Measurements from ENCODE around the gene GAS1. TPM values are rescaled to one million over a fixed set of nuclear protein-coding genes. Genes with fewer than 3 reads are reported as not detected.

GAS1 gene
- total RNA-seq, 4 donors from 2014 or later: 4.8 to 36.2 (median 11.3) TPM

DNA sequence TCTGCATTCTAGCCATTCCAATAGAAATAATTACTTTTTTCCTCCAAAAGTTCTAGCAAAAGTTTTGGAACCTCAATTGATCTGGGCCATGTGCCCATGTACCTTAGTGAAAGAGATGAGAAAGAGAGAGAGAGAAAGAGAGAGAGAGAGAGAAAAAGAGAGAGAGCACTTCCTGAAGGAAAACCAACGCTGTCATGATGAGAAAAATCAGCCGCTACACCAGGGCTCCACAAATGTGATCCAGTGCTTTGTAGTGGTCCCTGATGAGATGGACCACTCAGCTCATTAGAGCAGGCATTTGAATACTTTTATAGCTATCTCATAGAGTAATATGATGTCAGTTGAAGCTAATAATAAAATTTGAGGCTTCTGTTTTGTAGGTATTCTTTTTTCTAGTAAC is 7.7 kb upstream of the GAS1 start:
- Histone ChIP-seq H3K27ac (no peak overlapping the region), H3K9me3 (no peaks in the 10 kb centered on the region), H3K4me1 (no peaks in the 10 kb centered on the region), H3K4me3 (no peak overlapping the region), H3K36me3 (no peaks in the 10 kb centered on the region), H3K27me3 (peaks cover 26% of the 10 kb centered on the region)
- in situ Hi-C loops (cut with MboI; ENCODE audit: low pct_ligation_motif_present in 1 of 4, low pct_unique_long_range_greater_than_20kb in 1 of 4, low sequenced_read_pairs in 3 of 4): loop anchor here in 1 of 4 donors (25.0 kb wide), 1 partner anchor 357 kb away; no protein-coding TSS in a partner anchor
- no peak for TF ChIP-seq POLR2A (IDR thresholded peaks at IDR 0.05)
- TF ChIP-seq EP300 (IDR thresholded peaks at IDR 0.05; ENCODE audit: low read depth): no peak
- no peak for TF ChIP-seq CTCF (IDR thresholded peaks at IDR 0.05)
- TF ChIP-seq POLR2AphosphoS5 (IDR thresholded peaks at IDR 0.05): no peak
- DNase-seq: no peak
- intact Hi-C loops (cut with DNase I; ENCODE audit: low total_unique reads): no loop called here
- WGBS, 2 donors (ENCODE audit: low coverage in 1 of 2): 79 to 94% methylated on average over 2 of the region's 2 CpGs

GRCh38 chr9:86953181-86953580 is 5.9 kb upstream of the GAS1 start:
- H3K4me1 ChIP-seq: peaks cover 0 to 9% (median 7%) of the 10 kb centered on the region in 4 donors
- in situ Hi-C loops (cut with MboI; ENCODE audit: low pct_ligation_motif_present in 1 of 4, low pct_unique_long_range_greater_than_20kb in 1 of 4, low sequenced_read_pairs in 3 of 4): loop anchor here in 1 of 4 donors (25.0 kb wide), 1 partner anchor 359 kb away; no protein-coding TSS in a partner anchor
- TF ChIP-seq POLR2A (IDR thresholded peaks at IDR 0.05): no peak
- no peak for TF ChIP-seq EP300 (IDR thresholded peaks at IDR 0.05; ENCODE audit: low read depth)
- no peak for TF ChIP-seq CTCF (IDR thresholded peaks at IDR 0.05)
- TF ChIP-seq POLR2AphosphoS5 (IDR thresholded peaks at IDR 0.05): no peak
- H3K27me3 ChIP-seq: peaks cover 20% of the 10 kb centered on the region
- H3K4me3 ChIP-seq: no peak overlapping the region
- intact Hi-C loops (cut with DNase I; ENCODE audit: low total_unique reads): no loop called here
- no peaks in the 10 kb centered on the region for H3K9me3 ChIP-seq
- no peaks in the 10 kb centered on the region for H3K36me3 ChIP-seq
- 84 to 90% methylated on average over 2 to 5 of the region's 5 CpGs for WGBS, 2 donors (ENCODE audit: low coverage in 1 of 2)
- no peak overlapping the region for H3K27ac ChIP-seq
- DNase-seq: no peak

DNA sequence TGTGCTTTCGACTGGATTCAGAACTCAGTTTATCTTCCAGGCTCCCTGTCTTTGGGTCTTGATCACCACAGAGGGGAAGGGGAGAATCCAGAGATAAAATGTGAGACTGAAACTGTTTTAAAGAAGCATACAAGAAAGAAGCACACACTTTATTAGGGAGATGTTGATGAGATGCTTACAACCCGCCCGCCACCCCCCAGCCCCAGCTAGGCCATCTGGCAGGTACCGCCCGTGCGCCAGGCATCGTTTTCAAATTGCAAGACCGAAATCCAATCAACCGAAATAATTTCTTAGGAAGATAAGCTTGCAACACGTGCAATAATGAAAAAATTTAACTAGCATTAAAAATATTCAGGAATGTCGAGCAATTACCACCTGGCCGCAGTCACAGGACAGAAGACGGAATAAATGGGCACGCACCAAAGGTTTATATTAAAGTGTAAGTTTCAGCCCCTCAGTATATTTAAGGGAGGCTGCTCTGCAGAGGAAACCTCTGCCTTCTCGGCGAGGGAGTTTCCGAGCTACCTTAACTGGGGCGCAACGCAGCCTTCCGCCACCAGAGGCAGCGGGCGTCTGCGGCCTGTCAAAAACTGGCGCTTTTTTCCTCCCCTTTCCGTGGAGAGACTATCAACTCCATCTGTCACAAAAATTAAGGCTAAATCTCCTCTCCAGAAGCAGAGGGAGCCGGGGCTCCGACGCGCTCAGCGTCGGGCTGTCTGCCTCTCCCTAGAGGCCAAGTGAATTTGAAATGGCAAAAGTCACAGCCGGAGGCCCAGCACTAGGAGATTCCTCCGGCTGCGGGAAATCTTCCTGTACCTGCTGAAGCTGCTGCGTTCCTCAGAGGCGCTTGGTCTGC is 996 bp upstream of the GAS1 start:
- peak overlapping the region; percentile 83 to 96 (median 88) for H3K27ac ChIP-seq
- H3K4me1 ChIP-seq: peaks cover 0 to 28% (median 17%) of the 10 kb centered on the region in 4 donors
- peak; percentile 75 for DNase-seq
- peaks cover 25% of the 10 kb centered on the region for H3K27me3 ChIP-seq
- no peaks in the 10 kb centered on the region for H3K9me3 ChIP-seq
- in situ Hi-C loops (cut with MboI; ENCODE audit: low pct_ligation_motif_present in 1 of 4, low pct_unique_long_range_greater_than_20kb in 1 of 4, low sequenced_read_pairs in 3 of 4): no loop called here
- TF ChIP-seq POLR2AphosphoS5 (IDR thresholded peaks at IDR 0.05) (peak in 1 of 3 donors; percentile 37), POLR2A (IDR thresholded peaks at IDR 0.05) (no peak), EP300 (IDR thresholded peaks at IDR 0.05; ENCODE audit: low read depth) (no peak), CTCF (IDR thresholded peaks at IDR 0.05) (peak; percentile 77 to 93 (median 86))
- H3K4me3 ChIP-seq: peak overlapping the region; percentile 66 to 91 (median 80)
- intact Hi-C loops (cut with DNase I; ENCODE audit: low total_unique reads): loop anchor here (5.0 to 10.0 kb wide), 4 partner anchors 84 to 461 kb away; no protein-coding TSS in a partner anchor
- 0 to 1% methylated on average over 13 to 36 of the region's 36 CpGs for WGBS, 2 donors (ENCODE audit: low coverage in 1 of 2)
- no peaks in the 10 kb centered on the region for H3K36me3 ChIP-seq

Measured in transverse colon (tissue), 4 donors.